GM13976 (cell line): ENCODE data around the gene ARHGEF10L.

Experiments
- DNase-seq: peaks from one replicate; pipeline ENCODE4 v3.0.0; 2012; ENCODE audit warnings: low spot score
- CTCF ChIP-seq: IDR thresholded peaks from 2 replicates; pipeline ENCODE4 v1.5.1; 2012; ENCODE audit warnings: borderline replicate concordance, mild to moderate bottlenecking; ENCODE audit not compliant: insufficient read depth; ENCODE audit errors: extremely low read depth, missing control alignments, control extremely low read depth
- in situ Hi-C: fragments of 300-500 bp; cut with MboI; formaldehyde crosslinking; loops from one replicate; pipeline ENCODE4 v1.12.0; 2022; ENCODE audit warnings: low sequenced_read_pairs, mixed read lengths, inconsistent platforms; ENCODE audit not compliant: unreplicated experiment

The ARHGEF10L gene

GRCh38 chr1:17668624-17669175 lies 129.2 kb downstream of the ARHGEF10L start:
- no peak for DNase-seq
- TF ChIP-seq CTCF: no peak
- in situ Hi-C loops: no loop called here

GRCh38 chr1:17669305-17669704 lies 129.8 kb downstream of the ARHGEF10L start:
- TF ChIP-seq CTCF: no peak
- in situ Hi-C loops: no loop called here
- DNase-seq: no peak

GRCh38 chr1:17669866-17670451 lies 130.5 kb downstream of the ARHGEF10L start:
- no peak for TF ChIP-seq CTCF
- DNase-seq: no peak
- in situ Hi-C loops: no loop called here

- no peak for TF ChIP-seq CTCF
- DNase-seq: no peak
- in situ Hi-C loops: no loop called here
Observed at GRCh38 chr1:17670587-17671313, 131.3 kb downstream of the ARHGEF10L start.

- in situ Hi-C loops: no loop called here
- DNase-seq: no peak
- TF ChIP-seq CTCF: no peak
Observed at GRCh38 chr1:17671314-17671705, 131.8 kb downstream of the ARHGEF10L start.

GRCh38 chr1:17671741-17672140 lies 132.2 kb downstream of the ARHGEF10L start:
- in situ Hi-C loops: no loop called here
- no peak for TF ChIP-seq CTCF
- DNase-seq: no peak
